Muscle of arm (tissue), 12 donors: ENCODE measurements around the gene IRX3. TPM values are rescaled to one million over a fixed set of nuclear protein-coding genes. Genes with fewer than 3 reads are reported as not detected.
"Not testable (repeated sequence)": the region's sequence is repeated elsewhere in the genome, so short reads cannot be mapped to it uniquely, and the experiment has no call there.

ENCODE experiments used
- DNase-seq: peaks from one replicate; pipeline ENCODE4 v3.0.0-alpha.2; 2013
- polyA plus RNA-seq, 12 donors: library from polyadenylated mRNA; unstranded; fragments of 120-200 nt; gene quantifications; one replicate each; pipeline ENCODE4 v1.2.1, GENCODE V29; 2013; ENCODE audit not compliant: insufficient read length in 12 of 12

IRX3 gene
- polyA plus RNA-seq, 12 donors: 8.4 to 37.1 (median 17.7) TPM; not detected in 1

GRCh38 chr16:54277845-54278703 is 8.5 kb downstream of the IRX3 start:
- no peak for DNase-seq

- no peak for DNase-seq
Observed at GRCh38 chr16:54275956-54276355, 10.6 kb downstream of the IRX3 start.

GRCh38 chr16:54273566-54273965 is 13.0 kb downstream of the IRX3 start:
- no peak for DNase-seq

DNA sequence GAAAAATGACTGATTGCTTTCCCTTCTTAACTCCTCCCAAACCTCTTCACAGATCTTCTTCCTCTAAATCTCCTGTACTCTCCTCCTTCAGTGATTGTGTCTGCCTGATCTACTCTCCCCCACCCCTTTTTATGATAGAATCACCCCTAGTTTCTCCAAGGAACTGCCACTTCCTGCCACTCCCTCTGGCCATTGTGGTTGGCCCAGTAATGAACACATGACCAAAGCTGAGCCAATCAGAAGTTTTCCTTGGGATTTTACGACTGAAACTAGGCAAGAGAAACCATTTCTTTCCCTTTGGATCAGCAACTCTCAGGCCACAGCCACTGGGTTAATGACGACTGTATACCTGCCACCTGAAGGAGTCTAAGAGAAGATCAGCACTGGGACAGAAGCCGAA is 15.9 kb downstream of the IRX3 start:
- DNase-seq: no peak

DNA sequence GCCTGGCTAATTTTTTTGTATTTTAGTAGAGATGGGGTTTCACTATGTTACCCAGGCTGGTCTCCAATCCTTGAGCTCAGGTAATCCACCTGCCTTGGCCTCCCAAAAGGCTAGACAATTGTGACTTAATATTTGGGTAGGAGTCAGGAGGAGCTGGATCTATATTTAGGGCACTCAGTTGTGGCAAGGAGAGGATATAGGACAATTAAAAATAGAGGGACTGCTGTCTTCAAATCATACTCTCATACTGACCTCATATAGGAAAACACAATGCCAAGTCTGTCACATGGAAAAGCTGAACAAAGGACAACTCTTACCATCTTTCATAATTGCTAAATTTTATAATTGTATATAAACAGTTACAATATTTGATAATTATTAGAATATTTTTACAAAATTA is 17.1 kb downstream of the IRX3 start:
- no peak for DNase-seq

DNA sequence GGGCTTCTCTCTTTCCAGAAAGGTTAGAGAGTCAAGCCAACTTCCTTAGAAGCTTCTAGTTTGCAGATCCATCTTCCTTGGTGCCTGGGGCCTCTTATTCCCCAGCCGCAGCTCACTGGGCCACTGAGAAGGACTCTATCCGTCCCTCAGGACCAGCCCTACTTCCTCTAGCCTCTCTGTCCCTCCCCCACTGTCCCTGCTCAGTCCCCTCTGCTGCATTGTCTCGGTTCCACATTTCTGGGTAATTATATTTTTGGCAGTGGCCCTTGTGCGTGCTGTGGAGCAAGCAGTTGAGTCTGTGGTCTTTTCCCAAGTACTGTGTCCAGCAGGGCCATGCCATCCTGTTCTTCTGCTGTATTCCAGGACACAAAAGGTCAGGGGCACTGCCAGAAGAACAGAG is 17.8 kb downstream of the IRX3 start:
- DNase-seq: no peak

- DNase-seq: no peak
Observed at GRCh38 chr16:54268340-54268739, 18.2 kb downstream of the IRX3 start.

GRCh38 chr16:54266363-54266955 is 20.1 kb downstream of the IRX3 start:
- DNase-seq: no peak

DNA sequence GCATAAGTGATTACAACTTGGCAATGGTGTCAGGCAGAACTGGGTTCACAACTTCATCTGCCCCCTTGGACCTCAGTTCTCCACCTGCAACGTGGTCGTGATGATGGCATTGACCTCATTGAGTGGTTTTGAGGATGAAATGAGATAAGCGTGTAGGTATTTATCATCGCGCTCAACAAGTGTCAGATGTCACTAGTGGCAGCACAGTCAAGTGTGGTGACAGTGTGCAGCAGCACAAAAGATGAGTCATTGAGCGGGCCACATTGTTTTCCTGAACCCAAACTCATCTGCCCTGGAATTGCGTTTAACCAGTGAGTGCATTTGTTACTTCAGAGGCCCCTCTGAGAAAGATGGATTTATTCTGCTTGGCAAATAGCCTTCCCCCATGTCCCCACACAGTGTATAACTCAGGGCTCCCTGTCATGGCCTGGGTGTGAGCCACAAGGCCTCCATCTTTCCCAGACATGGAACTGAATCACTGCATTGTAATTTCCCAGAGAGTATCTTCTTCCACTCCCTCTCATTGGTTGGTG is 20.9 kb downstream of the IRX3 start:
- DNase-seq: no peak

DNA sequence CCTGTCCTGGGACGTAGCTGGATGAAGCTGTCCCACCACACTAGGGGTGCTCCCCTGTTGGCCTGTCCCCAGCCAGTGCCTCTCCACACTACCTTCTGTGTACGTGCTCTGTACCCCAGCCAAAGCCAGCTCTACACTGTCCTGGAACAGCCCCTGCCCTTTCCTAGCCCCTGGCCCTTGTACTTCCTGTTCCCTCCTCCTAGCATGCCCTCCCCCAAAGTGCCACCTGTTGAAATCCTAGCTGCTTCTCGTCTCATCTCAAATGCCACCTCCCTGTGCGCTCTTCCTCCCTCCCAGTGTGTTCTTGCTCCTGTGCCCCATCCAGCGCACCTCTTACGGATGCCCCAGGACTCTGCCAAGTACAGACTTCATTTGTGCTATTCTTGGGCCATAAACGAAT is 33.5 kb downstream of the IRX3 start:
- DNase-seq: no peak

- no peak for DNase-seq
Observed at GRCh38 chr16:54248863-54249710, 37.5 kb downstream of the IRX3 start.

- not testable (repeated sequence) for DNase-seq
Observed at GRCh38 chr16:54247705-54248104, 38.9 kb downstream of the IRX3 start.

DNA sequence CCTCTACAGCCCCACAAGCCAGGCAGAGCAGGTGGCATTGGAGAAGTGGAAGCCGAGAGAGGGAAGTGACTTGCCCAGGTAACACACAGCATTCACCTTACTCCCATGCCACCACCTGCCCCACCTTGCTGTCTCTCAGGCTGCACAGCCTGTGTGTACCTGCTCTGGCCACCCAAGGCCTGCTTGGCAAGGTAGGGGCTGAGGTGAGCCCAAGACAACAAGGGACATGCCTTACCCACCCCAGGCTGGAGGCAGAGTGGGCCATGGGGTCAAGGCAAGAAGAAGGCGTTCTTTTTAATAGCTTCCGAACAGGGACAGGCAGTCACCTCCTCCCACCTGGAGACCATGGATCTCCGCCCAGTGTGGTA is 40.1 kb downstream of the IRX3 start:
- no peak for DNase-seq

GRCh38 chr16:54245788-54246453 is 40.7 kb downstream of the IRX3 start:
- DNase-seq: no peak

- DNase-seq: no peak
Observed at GRCh38 chr16:54244061-54244886, 42.3 kb downstream of the IRX3 start.

GRCh38 chr16:54243202-54243601 is 43.4 kb downstream of the IRX3 start:
- no peak for DNase-seq

- DNase-seq: no peak
Observed at GRCh38 chr16:54242199-54242598, 44.4 kb downstream of the IRX3 start.

DNA sequence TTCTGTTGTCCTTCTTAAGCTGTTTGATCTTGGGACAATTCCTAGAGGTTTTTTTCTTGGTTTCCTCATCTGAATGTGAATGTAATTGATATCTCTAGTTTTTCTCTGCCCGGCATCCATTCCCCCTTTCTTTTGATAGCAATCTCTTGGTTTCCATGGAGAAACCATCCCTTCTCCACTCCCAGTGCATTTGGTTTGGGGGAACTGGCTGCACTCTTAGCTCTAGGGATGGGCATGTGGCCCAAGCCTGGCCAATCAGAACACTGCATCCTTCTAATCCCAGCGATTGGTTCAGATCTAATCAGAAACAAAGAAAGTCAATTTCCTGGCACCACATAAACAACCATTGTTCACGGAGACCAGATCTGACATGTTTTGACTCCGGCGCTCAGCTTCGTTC is 45.1 kb downstream of the IRX3 start:
- DNase-seq: no peak

DNA sequence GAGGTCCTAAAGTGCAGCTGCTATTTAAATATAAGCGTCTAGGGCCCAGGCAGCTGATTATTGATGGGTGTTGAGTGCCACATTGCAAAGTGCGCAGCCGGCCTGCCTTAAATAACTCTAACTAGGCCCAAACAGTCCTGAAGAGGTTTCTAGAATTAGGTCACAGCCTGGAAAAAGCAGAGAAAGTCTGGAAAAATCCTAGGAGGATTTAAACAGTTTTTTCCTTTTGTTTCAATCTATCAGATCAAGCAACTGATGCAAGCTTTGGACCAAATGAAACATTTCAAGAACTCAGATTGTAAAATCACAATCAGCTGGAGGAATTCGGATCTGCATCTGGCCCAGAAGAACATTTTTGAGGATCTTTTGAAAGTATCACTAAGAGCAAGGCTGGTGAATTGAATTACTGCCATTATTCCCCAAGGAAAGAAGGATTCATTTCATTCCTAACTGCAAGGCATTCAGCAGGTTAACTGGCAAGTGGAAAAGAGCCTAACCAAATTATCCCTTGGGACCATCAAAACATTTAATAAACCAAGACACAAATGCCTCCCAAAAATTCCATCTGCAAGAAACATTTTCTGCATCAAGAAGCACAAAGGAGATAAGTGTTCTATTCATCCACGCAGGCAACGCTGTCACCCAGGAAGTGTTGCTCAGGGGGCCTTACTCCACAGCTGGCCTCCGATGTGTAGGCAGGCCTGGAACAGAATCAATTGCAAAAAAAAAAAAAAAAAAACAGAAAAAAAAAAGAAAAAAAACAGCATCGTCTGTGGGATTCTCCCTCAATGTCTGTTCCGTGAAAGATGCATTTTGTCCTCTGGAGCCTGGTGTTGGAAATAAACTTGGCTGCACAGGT is 46.1 kb downstream of the IRX3 start:
- peak; percentile 61 for DNase-seq

DNA sequence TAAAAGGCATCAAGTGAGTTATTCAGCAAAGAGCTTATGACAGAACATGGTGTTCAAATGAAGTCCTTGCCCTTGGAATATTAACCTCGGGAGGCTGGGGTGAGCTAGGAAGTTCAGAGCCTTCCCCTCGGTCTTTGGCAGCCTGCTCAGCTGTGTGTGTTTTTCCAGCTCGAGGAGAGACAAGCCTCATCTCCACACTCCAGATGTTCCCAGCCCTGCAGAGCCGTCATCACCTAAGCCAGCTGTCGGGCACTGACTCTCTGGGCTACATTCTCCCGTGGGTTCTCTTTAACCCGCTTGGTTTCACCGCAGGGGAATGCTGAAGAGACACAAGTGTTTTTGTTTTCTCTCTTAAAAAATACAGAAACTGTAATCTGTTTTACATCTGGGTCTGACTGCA is 47.1 kb downstream of the IRX3 start:
- peak; percentile 59 for DNase-seq
